ENCODE measurements around the gene HARBI1.

The HARBI1 gene

GRCh38 chr11:46616551-46617133, 385 bp downstream of the HARBI1 start:
- Mint-ChIP-seq H3K27me3 (no peaks in the 10 kb centered on the region), H3K4me3 (peak overlapping the region; percentile 90), H3K9me3 (no peaks in the 10 kb centered on the region), H3K4me1 (ENCODE audit: low read depth) (peaks cover 39% of the 10 kb centered on the region), H3K36me3 (ENCODE audit: low read depth) (peaks cover 32% of the 10 kb centered on the region), H3K27ac (peak overlapping the region; percentile 100)
- no peak for DNase-seq

- Mint-ChIP-seq H3K9me3 (no peaks in the 10 kb centered on the region), H3K4me1 (ENCODE audit: low read depth) (peaks cover 36% of the 10 kb centered on the region), H3K27me3 (no peaks in the 10 kb centered on the region), H3K36me3 (ENCODE audit: low read depth) (peaks cover 25% of the 10 kb centered on the region), H3K27ac (no peak overlapping the region), H3K4me3 (peak overlapping the region; percentile 90)
- no peak for DNase-seq
Measured at GRCh38 chr11:46615756-46616155, 1.3 kb downstream of the HARBI1 start.

GRCh38 chr11:46612326-46612725, 4.7 kb downstream of the HARBI1 start:
- Mint-ChIP-seq H3K27ac (no peak overlapping the region), H3K4me1 (ENCODE audit: low read depth) (peaks cover 17% of the 10 kb centered on the region), H3K36me3 (ENCODE audit: low read depth) (peaks cover 7% of the 10 kb centered on the region)

GRCh38 chr11:46611526-46612304, 5.3 kb downstream of the HARBI1 start:
- Mint-ChIP-seq H3K27me3 (no peaks in the 10 kb centered on the region), H3K4me1 (ENCODE audit: low read depth) (peaks cover 17% of the 10 kb centered on the region), H3K27ac (no peak overlapping the region), H3K4me3 (no peak overlapping the region), H3K9me3 (no peaks in the 10 kb centered on the region), H3K36me3 (ENCODE audit: low read depth) (peaks cover 2% of the 10 kb centered on the region)
- DNase-seq = no peak

More at GRCh38 chr11:46612326-46612725, 4.7 kb downstream of the HARBI1 start:
- Mint-ChIP-seq H3K9me3 (no peaks in the 10 kb centered on the region), H3K4me3 (no peak overlapping the region), H3K27me3 (no peaks in the 10 kb centered on the region)
- no peak for DNase-seq

- DNase-seq = no peak
- Mint-ChIP-seq H3K9me3 (no peaks in the 10 kb centered on the region), H3K4me3 (no peak overlapping the region), H3K27me3 (no peaks in the 10 kb centered on the region), H3K36me3 (ENCODE audit: low read depth) (no peaks in the 10 kb centered on the region), H3K27ac (no peak overlapping the region), H3K4me1 (ENCODE audit: low read depth) (peaks cover 3% of the 10 kb centered on the region)
Measured at GRCh38 chr11:46609386-46609785, 7.6 kb downstream of the HARBI1 start.

- Mint-ChIP-seq H3K27ac (no peak overlapping the region), H3K4me3 (no peak overlapping the region), H3K36me3 (ENCODE audit: low read depth) (peaks cover 8% of the 10 kb centered on the region), H3K27me3 (no peaks in the 10 kb centered on the region), H3K9me3 (no peaks in the 10 kb centered on the region), H3K4me1 (ENCODE audit: low read depth) (peaks cover 3% of the 10 kb centered on the region)
- no peak for DNase-seq
Measured at GRCh38 chr11:46607516-46607915, 9.5 kb downstream of the HARBI1 start.

- H3K27me3 Mint-ChIP-seq = no peaks in the 10 kb centered on the region
- H3K36me3 Mint-ChIP-seq (ENCODE audit: low read depth) = peaks cover 8% of the 10 kb centered on the region
- H3K9me3 Mint-ChIP-seq = no peaks in the 10 kb centered on the region
- no peak overlapping the region for H3K27ac Mint-ChIP-seq
- DNase-seq = no peak
- no peaks in the 10 kb centered on the region for H3K4me1 Mint-ChIP-seq (ENCODE audit: low read depth)
- no peak overlapping the region for H3K4me3 Mint-ChIP-seq
Measured at GRCh38 chr11:46604796-46605195, 12.2 kb downstream of the HARBI1 start.

- Mint-ChIP-seq H3K27ac (no peak overlapping the region), H3K4me3 (no peak overlapping the region)
- no peak for DNase-seq
Measured at GRCh38 chr11:46603704-46604308, 13.2 kb downstream of the HARBI1 start.

GRCh38 chr11:46601129-46601528, 15.9 kb downstream of the HARBI1 start:
- Mint-ChIP-seq H3K36me3 (ENCODE audit: low read depth) (peaks cover 8% of the 10 kb centered on the region), H3K4me1 (ENCODE audit: low read depth) (peaks cover 5% of the 10 kb centered on the region), H3K9me3 (no peaks in the 10 kb centered on the region), H3K27ac (no peak overlapping the region), H3K27me3 (no peaks in the 10 kb centered on the region), H3K4me3 (no peak overlapping the region)
- DNase-seq = no peak

More at GRCh38 chr11:46603704-46604308, 13.2 kb downstream of the HARBI1 start:
- Mint-ChIP-seq H3K4me1 (ENCODE audit: low read depth) (no peaks in the 10 kb centered on the region), H3K27me3 (no peaks in the 10 kb centered on the region), H3K9me3 (no peaks in the 10 kb centered on the region), H3K36me3 (ENCODE audit: low read depth) (peaks cover 8% of the 10 kb centered on the region)

- H3K36me3 Mint-ChIP-seq (ENCODE audit: low read depth) = peaks cover 8% of the 10 kb centered on the region
- DNase-seq = no peak
- H3K27ac Mint-ChIP-seq = no peak overlapping the region
- peaks cover 5% of the 10 kb centered on the region for H3K4me1 Mint-ChIP-seq (ENCODE audit: low read depth)
- H3K4me3 Mint-ChIP-seq = no peak overlapping the region
- no peaks in the 10 kb centered on the region for H3K27me3 Mint-ChIP-seq
- no peaks in the 10 kb centered on the region for H3K9me3 Mint-ChIP-seq
Measured at GRCh38 chr11:46600194-46600960, 16.6 kb downstream of the HARBI1 start.

- Mint-ChIP-seq H3K4me3 (no peak overlapping the region), H3K36me3 (ENCODE audit: low read depth) (peaks cover 8% of the 10 kb centered on the region), H3K27ac (no peak overlapping the region), H3K27me3 (no peaks in the 10 kb centered on the region), H3K9me3 (no peaks in the 10 kb centered on the region), H3K4me1 (ENCODE audit: low read depth) (peaks cover 6% of the 10 kb centered on the region)
- no peak for DNase-seq
Measured at GRCh38 chr11:46599340-46600193, 17.5 kb downstream of the HARBI1 start.

GRCh38 chr11:46597609-46598219, 19.3 kb downstream of the HARBI1 start:
- no peak overlapping the region for H3K4me3 Mint-ChIP-seq

GRCh38 chr11:46597155-46597554, 19.9 kb downstream of the HARBI1 start:
- no peak overlapping the region for H3K4me3 Mint-ChIP-seq
- H3K9me3 Mint-ChIP-seq = no peaks in the 10 kb centered on the region
- peaks cover 12% of the 10 kb centered on the region for H3K36me3 Mint-ChIP-seq (ENCODE audit: low read depth)
- no peak for DNase-seq
- peaks cover 24% of the 10 kb centered on the region for H3K4me1 Mint-ChIP-seq (ENCODE audit: low read depth)
- H3K27ac Mint-ChIP-seq = no peak overlapping the region
- H3K27me3 Mint-ChIP-seq = no peaks in the 10 kb centered on the region

More at GRCh38 chr11:46597609-46598219, 19.3 kb downstream of the HARBI1 start:
- Mint-ChIP-seq H3K27ac (peak overlapping the region; percentile 70), H3K36me3 (ENCODE audit: low read depth) (peaks cover 12% of the 10 kb centered on the region), H3K4me1 (ENCODE audit: low read depth) (peaks cover 18% of the 10 kb centered on the region), H3K27me3 (no peaks in the 10 kb centered on the region), H3K9me3 (no peaks in the 10 kb centered on the region)
- no peak for DNase-seq
